T-cell (primary cell): Measurements from ENCODE around the gene PSMB2. TPM values are rescaled to one million over a fixed set of nuclear protein-coding genes. Genes with fewer than 3 reads are reported as not detected.

Experiments
- ATAC-seq, 4 experiments: fragments of 200-7000 bp in 3 of 4; fragments of 150-1000 bp in 1 of 4; cut with Tn5 transposase; replicated peaks in 1 of 4; 1 replicate in 3 of 4; 2 replicates in 1 of 4; pipeline ENCODE4 v1.10.0; 2021; ENCODE audit warnings: moderate library complexity in 3 of 4, mild to moderate bottlenecking in 2 of 4, moderate number of reproducible peaks in 1 of 4
- CTCF ChIA-PET, 2 donors: fragments of 300-600 bp; sonication (Branson Sonifier 250); formaldehyde crosslinking; loops; one replicate each; lab custom pipeline; 2022; ENCODE audit warnings: antibody characterized with exemption in 2 of 2; lab: Charles Lee
- POLR2A ChIA-PET, 2 donors: fragments of 300-600 bp; sonication (Branson Sonifier 250); formaldehyde crosslinking; loops; one replicate each; lab custom pipeline; 2022; ENCODE audit warnings: antibody characterized with exemption in 2 of 2; lab: Charles Lee
- DNase-seq, 35 experiments: peaks; one replicate each; pipeline versions ENCODE4 v3.0.0 to v3.0.0-alpha.2; 2013 to 2023
- H3K27ac ChIP-seq: one replicate; pipeline ENCODE4 v1.5.1; 2013; ENCODE audit warnings: low read length
- H3K27me3 ChIP-seq, 2 experiments: replicated peaks in 1 of 2; 1 replicate in 1 of 2; 2 replicates in 1 of 2; pipeline versions ENCODE4 v1.6.1 to v1.7.0; 2013; ENCODE audit warnings: low read length in 1 of 2, mixed read lengths in 1 of 2; ENCODE audit not compliant: control insufficient read depth in 2 of 2, insufficient read depth in 2 of 2; ENCODE audit errors: extremely low read depth in 1 of 2
- H3K36me3 ChIP-seq, 2 donors: 1 replicate in 1 of 2; 2 replicates in 1 of 2; pipeline versions ENCODE4 v1.6.1 to v1.7.0; 2013; ENCODE audit warnings: low read length in 1 of 2; ENCODE audit not compliant: control insufficient read depth in 2 of 2, insufficient read depth in 1 of 2; ENCODE audit errors: extremely low read depth in 1 of 2
- H3K4me1 ChIP-seq, 2 experiments: 1 replicate in 1 of 2; 2 replicates in 1 of 2; pipeline versions ENCODE4 v1.6.1 to v1.7.0; 2013; ENCODE audit warnings: low read length in 2 of 2, mixed read lengths in 1 of 2; ENCODE audit not compliant: insufficient read depth in 2 of 2, control insufficient read depth in 1 of 2; ENCODE audit errors: extremely low read depth in 1 of 2
- H3K4me3 ChIP-seq, 2 donors: 1 replicate in 1 of 2; 2 replicates in 1 of 2; pipeline versions ENCODE4 v1.5.1 to v1.7.0; 2013; ENCODE audit warnings: mild to moderate bottlenecking in 2 of 2, low read length in 1 of 2, moderate library complexity in 1 of 2; ENCODE audit not compliant: control insufficient read depth in 1 of 2; ENCODE audit errors: extremely low read depth in 1 of 2
- H3K9me3 ChIP-seq: 2 replicates; pipeline ENCODE4 v1.7.0; 2013
- H3K27ac Mint-ChIP-seq, 2 donors: one replicate each; pipeline ENCODE4 v1.8.0; 2020 to 2021; ENCODE audit warnings: mild to moderate bottlenecking in 2 of 2, mixed read lengths in 2 of 2
- H3K27me3 Mint-ChIP-seq, 2 donors: one replicate each; pipeline ENCODE4 v1.8.0; 2021 to 2022; ENCODE audit warnings: mixed read lengths in 2 of 2
- H3K36me3 Mint-ChIP-seq: one replicate; pipeline ENCODE4 v1.8.0; 2021; ENCODE audit warnings: mixed read lengths
- H3K4me1 Mint-ChIP-seq, 3 donors: one replicate each; pipeline ENCODE4 v1.8.0; 2020 to 2022; ENCODE audit warnings: mixed read lengths in 3 of 3, mild to moderate bottlenecking in 1 of 3
- H3K4me3 Mint-ChIP-seq, 3 donors: one replicate each; pipeline ENCODE4 v1.8.0; 2020 to 2022; ENCODE audit warnings: mild to moderate bottlenecking in 3 of 3, mixed read lengths in 3 of 3, moderate library complexity in 3 of 3
- H3K9me3 Mint-ChIP-seq, 3 donors: one replicate each; pipeline ENCODE4 v1.8.0; 2020 to 2022; ENCODE audit warnings: mixed read lengths in 3 of 3
- WGBS: methylation state at CpG from one replicate; pipeline ENCODE4 v1.1.5; 2013; ENCODE audit warnings: missing lambda C conversion rate; ENCODE audit not compliant: insufficient coverage; 5-methylcytosine and 5-hydroxymethylcytosine counted together
- total RNA-seq, 35 experiments: library from RNA in 6 of 35; stranded (reverse) in 6 of 35; fragments of 120-200 nt in 1 of 35; gene quantifications; one replicate each; pipeline versions ENCODE4 v1.2.1 to v1.2.4 and lab custom pipeline; 2013 to 2026

PSMB2 gene
- total RNA-seq, 5 donors from 2014 or later (not counting 1 experiment from before 2014, with no cell fraction given): 26.3 to 37.7 (median 27.1) TPM

DNA sequence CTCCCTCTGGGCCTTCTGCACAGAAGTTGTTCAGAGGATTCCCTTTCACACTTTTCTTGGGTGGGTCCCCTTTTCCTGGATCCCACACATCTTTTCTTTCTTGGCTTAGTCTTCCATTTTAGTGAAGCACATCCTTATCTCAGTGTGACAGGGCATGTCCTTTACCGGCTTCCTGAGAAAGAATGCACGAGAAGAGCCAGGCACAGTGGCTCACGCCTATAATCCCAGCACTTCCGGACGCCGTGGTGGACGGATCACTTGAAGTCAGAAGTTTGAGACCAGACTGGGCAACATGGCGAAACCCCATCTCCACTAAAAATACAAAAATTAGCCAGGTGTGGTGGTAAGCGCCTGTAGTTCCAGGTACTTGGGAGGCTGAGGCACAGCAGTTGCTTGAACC is 22.1 kb upstream of the PSMB2 start:
- H3K27me3 ChIP-seq: peaks cover 8 to 24% of the 10 kb centered on the region in 2 experiments
- Mint-ChIP-seq H3K9me3 (peaks cover 0 to 3% (median 0%) of the 10 kb centered on the region in 3 donors), H3K27ac (no peak overlapping the region), H3K4me1 (no peaks in the 10 kb centered on the region), H3K36me3 (no peaks in the 10 kb centered on the region), H3K27me3 (peaks cover 7 to 11% of the 10 kb centered on the region in 2 donors), H3K4me3 (no peak overlapping the region)
- no peak overlapping the region for H3K27ac ChIP-seq
- WGBS: 100% methylated on average over 2 of the region's 9 CpGs
- ChIA-PET CTCF (no interaction called here), POLR2A (no interaction called here)
- no peak overlapping the region for H3K4me3 ChIP-seq
- ATAC-seq: no peak
- DNase-seq: no peak
- no peaks in the 10 kb centered on the region for H3K36me3 ChIP-seq
- no peaks in the 10 kb centered on the region for H3K9me3 ChIP-seq
- H3K4me1 ChIP-seq: no peaks in the 10 kb centered on the region

DNA sequence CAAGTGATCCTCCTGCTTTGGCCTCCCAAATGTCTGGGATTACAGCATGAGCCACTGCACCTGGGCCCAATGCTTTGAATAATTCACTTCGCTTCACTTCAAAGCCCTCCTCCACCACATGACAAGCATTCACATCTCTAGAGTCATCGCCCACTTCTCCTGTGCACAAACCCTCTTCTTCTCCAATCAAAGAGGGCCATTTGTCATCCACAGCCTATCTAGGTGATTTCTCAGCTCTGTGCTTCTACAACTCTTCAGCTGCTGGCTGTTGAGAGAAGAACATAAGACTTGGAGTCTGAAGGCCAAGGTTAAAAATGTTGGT is 20.1 kb upstream of the PSMB2 start:
- Mint-ChIP-seq H3K36me3 (no peaks in the 10 kb centered on the region), H3K4me3 (no peak overlapping the region), H3K27ac (no peak overlapping the region), H3K27me3 (peaks cover 0 to 7% of the 10 kb centered on the region in 2 donors), H3K9me3 (peaks cover 0 to 3% (median 0%) of the 10 kb centered on the region in 3 donors), H3K4me1 (no peaks in the 10 kb centered on the region)
- no peaks in the 10 kb centered on the region for H3K9me3 ChIP-seq
- no peaks in the 10 kb centered on the region for H3K4me1 ChIP-seq
- POLR2A ChIA-PET: no interaction called here
- WGBS: 23% methylated on average over 2 of the region's 2 CpGs
- ATAC-seq (no peak), DNase-seq (no peak)
- peaks cover 2 to 11% of the 10 kb centered on the region in 2 experiments for H3K27me3 ChIP-seq
- CTCF ChIA-PET: no interaction called here
- no peak overlapping the region for H3K4me3 ChIP-seq
- no peak overlapping the region for H3K27ac ChIP-seq
- H3K36me3 ChIP-seq: no peaks in the 10 kb centered on the region

DNA sequence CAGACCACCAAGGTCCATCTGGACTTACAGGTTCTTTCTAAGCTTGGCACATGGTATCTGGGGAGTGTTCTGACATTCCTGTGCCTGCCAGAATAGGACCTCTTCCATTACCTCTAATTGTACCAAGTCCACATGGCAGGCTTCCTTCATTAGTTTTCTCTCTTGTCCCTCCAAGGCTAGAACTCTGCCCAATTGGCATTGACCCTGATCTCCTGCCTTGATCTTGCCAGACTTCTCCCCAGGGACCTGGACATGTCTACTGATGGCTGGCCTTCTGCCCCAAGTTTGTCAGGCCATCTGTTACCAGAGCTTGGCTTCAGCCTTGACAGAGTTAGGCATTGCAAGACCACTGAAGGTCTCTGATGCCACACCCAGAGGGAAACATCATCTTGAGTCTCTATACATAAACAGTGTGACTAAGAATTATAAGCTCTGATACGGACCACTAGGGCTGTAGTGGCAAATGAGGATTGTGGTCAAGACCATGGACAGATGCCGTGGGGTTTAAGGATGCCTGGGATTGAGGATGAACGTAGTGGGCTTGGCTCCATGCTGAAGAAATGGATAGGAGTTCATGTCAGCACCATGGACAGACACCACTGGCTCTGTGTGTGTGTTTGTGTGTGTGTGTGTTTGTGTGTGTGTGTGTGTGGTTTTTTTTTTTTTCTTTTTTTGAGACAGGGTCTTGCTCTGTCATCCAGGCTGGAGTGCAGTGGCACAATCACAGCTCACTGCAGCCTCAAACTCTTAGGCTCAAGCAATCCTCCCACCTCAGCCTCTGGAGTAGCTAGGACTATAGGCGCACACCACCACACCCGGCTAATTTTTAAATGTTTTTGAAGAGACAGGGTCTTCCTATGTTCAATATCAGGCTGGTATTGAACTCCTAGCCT is 19.5 kb upstream of the PSMB2 start:
- Histone ChIP-seq H3K27ac (no peak overlapping the region), H3K4me1 (no peaks in the 10 kb centered on the region), H3K9me3 (no peaks in the 10 kb centered on the region), H3K27me3 (peaks cover 0 to 11% of the 10 kb centered on the region in 2 experiments), H3K4me3 (no peak overlapping the region), H3K36me3 (no peaks in the 10 kb centered on the region)
- POLR2A ChIA-PET: interaction anchor here in 1 of 2 donors (0.6 kb wide), 1 partner anchor 19 kb away, joined by 4 read pairs; no protein-coding TSS in a partner anchor
- Mint-ChIP-seq H3K27ac (no peak overlapping the region), H3K4me1 (no peaks in the 10 kb centered on the region), H3K27me3 (peaks cover 0 to 3% of the 10 kb centered on the region in 2 donors), H3K9me3 (peaks cover 0 to 3% (median 0%) of the 10 kb centered on the region in 3 donors), H3K36me3 (no peaks in the 10 kb centered on the region), H3K4me3 (no peak overlapping the region)
- 68% methylated on average over 4 of the region's 5 CpGs for WGBS
- CTCF ChIA-PET: no interaction called here
- no peak for ATAC-seq
- no peak for DNase-seq

DNA sequence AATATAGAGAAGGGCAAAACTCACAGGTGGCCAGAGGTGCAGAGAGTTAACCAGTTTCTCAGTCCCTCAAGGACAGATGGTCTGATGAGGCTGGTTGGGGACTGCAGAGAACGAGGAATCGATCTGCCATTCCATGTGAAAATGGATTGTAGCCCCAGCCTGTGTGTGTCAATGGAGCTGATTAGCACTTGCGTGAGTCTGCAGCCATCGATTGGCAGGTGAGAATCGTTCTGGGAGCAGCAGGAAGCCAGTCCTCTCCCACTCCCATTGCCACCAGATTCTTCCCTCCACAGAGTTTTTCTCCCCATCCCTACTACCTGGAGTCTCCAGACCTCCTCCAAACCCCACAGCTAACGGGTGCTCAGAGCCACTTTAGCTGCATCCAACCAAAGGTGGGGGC is 18.3 kb upstream of the PSMB2 start:
- ChIA-PET POLR2A (interaction anchor here in 1 of 2 donors (0.5 kb wide), 1 partner anchor 82 kb away, joined by 6 read pairs; no protein-coding TSS in a partner anchor), CTCF (no interaction called here)
- H3K27ac ChIP-seq: no peak overlapping the region
- no peak overlapping the region for H3K4me3 Mint-ChIP-seq
- H3K27me3 ChIP-seq: peaks cover 0 to 4% of the 10 kb centered on the region in 2 experiments
- no peaks in the 10 kb centered on the region for H3K9me3 ChIP-seq
- no peaks in the 10 kb centered on the region for H3K4me1 Mint-ChIP-seq
- peaks cover 0 to 3% of the 10 kb centered on the region in 2 donors for H3K27me3 Mint-ChIP-seq
- no peak overlapping the region for H3K27ac Mint-ChIP-seq
- H3K4me1 ChIP-seq: no peaks in the 10 kb centered on the region
- DNase-seq: no peak
- ATAC-seq: no peak
- no peak overlapping the region for H3K4me3 ChIP-seq
- H3K36me3 ChIP-seq: no peaks in the 10 kb centered on the region
- WGBS: 50% methylated on average over 6 of the region's 6 CpGs
- H3K9me3 Mint-ChIP-seq: peaks cover 0 to 3% (median 0%) of the 10 kb centered on the region in 3 donors
- no peaks in the 10 kb centered on the region for H3K36me3 Mint-ChIP-seq

DNA sequence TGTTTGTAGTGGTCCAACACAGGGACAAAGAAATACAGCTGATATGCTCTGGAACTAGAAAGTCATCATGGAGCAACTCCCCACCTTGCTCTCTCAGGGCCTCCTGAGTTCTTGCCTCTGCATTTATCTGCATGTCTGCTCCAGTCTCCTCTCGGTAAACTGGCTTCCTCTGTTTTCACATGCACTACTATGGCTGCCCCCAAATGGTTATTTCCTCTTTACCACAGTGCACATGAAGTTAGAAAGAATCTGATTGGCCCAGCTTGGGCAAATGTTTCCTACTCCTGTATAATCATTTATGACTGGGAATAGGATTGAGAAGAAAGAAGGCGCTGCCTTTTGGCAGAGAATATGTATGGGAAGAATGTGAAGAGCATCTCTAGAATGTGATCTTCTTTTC is 16.5 kb upstream of the PSMB2 start:
- Histone ChIP-seq H3K9me3 (no peaks in the 10 kb centered on the region), H3K4me1 (no peaks in the 10 kb centered on the region), H3K27me3 (no peaks in the 10 kb centered on the region), H3K27ac (no peak overlapping the region), H3K4me3 (no peak overlapping the region), H3K36me3 (no peaks in the 10 kb centered on the region)
- Mint-ChIP-seq H3K9me3 (peaks cover 0 to 3% (median 0%) of the 10 kb centered on the region in 3 donors), H3K4me3 (no peak overlapping the region), H3K27ac (no peak overlapping the region), H3K27me3 (peaks cover 0 to 3% of the 10 kb centered on the region in 2 donors), H3K4me1 (no peaks in the 10 kb centered on the region), H3K36me3 (no peaks in the 10 kb centered on the region)
- DNase-seq: no peak
- ATAC-seq: no peak
- ChIA-PET POLR2A (no interaction called here), CTCF (no interaction called here)
- WGBS: 0% methylated on average over 1 of the region's 2 CpGs

DNA sequence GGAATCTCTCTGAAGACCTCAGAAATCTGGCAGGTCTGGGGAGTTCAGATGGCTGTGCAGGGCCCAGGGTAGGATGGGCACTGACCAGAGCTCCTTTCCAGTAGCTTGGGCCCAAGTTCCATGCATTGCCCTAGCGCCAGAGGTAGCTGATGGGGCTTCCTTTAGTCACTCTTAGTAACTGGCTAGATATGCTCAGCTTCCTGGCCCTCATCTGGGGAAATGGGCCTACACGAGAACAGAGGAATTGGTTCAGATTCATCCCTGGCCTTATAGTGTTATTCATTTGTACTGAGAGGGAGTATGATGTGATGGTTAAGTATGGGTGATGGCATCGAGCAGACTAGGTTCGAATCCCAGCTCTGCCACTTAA is 15.5 kb upstream of the PSMB2 start:
- Mint-ChIP-seq H3K4me1 (no peaks in the 10 kb centered on the region), H3K36me3 (no peaks in the 10 kb centered on the region), H3K27ac (no peak overlapping the region), H3K4me3 (no peak overlapping the region), H3K9me3 (peaks cover 0 to 3% (median 0%) of the 10 kb centered on the region in 3 donors), H3K27me3 (peaks cover 0 to 3% of the 10 kb centered on the region in 2 donors)
- ATAC-seq: no peak
- no peak for DNase-seq
- no CpG with 5 or more reads among the region's 4 CpGs for WGBS
- no peaks in the 10 kb centered on the region for H3K36me3 ChIP-seq
- H3K4me3 ChIP-seq: no peak overlapping the region
- H3K27ac ChIP-seq: no peak overlapping the region
- POLR2A ChIA-PET: no interaction called here
- no peaks in the 10 kb centered on the region for H3K27me3 ChIP-seq
- H3K4me1 ChIP-seq: no peaks in the 10 kb centered on the region
- H3K9me3 ChIP-seq: no peaks in the 10 kb centered on the region
- CTCF ChIA-PET: no interaction called here
